LNCAP (cell line): ENCODE measurements around the gene RBM24.

Source experiments
- CTCF ChIP-seq: fragments of 450-650 bp; IDR thresholded peaks from 2 replicates; pipeline ENCODE4 v1.5.1; 2017; ENCODE audit warnings: mild to moderate bottlenecking

The RBM24 gene

GRCh38 chr6:17334265-17334664 is 53.1 kb downstream of the RBM24 start:
- TF ChIP-seq CTCF = no peak

DNA sequence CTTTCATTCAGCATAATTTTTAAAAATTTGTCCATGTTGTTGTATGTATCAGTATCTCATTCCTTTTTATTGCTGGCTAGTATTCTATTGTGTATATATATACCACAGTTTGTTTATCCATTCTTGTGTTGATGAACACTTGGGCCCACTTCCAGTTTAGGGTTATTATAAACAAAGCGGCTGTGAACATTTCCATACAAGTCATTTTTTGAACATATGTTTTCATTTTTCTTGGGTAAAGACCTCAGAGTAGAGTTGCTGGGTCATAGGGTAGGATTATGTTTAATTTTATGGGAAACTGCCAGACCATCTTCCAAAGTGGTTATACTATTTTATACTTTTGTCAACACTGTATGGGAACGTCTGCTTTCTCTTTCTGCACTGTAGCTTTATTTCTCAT is 55.3 kb downstream of the RBM24 start:
- no peak for TF ChIP-seq CTCF

GRCh38 chr6:17339308-17339670 is 58.1 kb downstream of the RBM24 start:
- TF ChIP-seq CTCF = no peak

DNA sequence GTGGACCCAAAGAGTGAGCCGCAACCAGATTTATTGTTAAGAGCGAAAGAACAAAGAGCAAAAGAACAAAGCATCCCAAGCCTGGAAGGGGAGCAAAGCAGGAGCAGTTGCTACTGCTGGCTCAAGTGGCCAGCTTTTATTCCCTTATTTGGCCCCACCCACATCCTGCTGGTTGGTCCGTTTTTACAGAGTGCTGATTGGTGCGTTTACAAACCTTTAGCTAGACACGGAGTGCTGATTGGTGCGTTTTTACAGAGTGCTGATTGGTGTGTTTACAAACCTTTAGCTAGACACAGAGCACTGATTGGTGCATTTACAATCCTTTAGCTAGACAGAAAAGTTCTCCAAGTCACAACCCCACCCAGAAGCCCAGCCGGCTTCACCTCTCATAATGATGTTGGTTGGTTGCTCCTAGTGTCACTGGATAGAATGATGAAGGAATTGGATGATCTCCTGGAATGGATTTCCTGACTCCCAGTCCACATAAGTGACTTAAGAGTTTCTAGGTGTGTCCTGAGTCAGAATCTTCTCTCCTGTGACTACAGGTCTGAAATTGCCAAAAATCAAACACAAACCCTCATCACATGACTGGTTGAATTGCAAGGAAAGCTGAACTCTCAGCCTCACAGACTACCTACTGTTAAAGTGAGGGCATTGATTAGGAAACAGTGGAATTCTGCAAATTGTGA is 60.1 kb downstream of the RBM24 start:
- no peak for TF ChIP-seq CTCF

- no peak for TF ChIP-seq CTCF
Measured at GRCh38 chr6:17341891-17342290, 60.7 kb downstream of the RBM24 start.

DNA sequence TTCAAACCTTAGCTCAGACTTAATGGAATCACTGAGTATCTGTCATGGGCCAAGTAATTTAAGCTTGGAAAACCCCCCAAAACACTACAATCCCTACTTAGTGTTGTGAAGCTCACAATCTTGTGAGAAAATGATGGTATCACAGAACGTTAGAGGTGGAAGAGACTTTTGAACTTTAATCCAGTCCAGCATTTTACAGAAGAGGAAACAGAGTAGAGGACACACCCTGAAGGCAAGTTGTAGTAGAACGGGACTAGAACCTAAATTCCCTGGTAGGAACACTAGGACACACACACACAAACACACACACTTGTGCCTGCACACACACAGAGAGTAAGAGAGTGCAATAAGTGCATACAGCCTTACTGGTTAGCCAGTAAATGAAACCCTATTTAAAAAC is 62.1 kb downstream of the RBM24 start:
- no peak for TF ChIP-seq CTCF
